SK-N-MC (cell line): ENCODE measurements around the gene ELMO2.

Source experiments
- EZH2 ChIP-seq: fragments of 200-600 bp; sonication (generic); IDR thresholded peaks from one replicate; pipeline ENCODE4 v1.6.1; 2017; ENCODE audit warnings: antibody characterized with exemption
- POLR2AphosphoS5 ChIP-seq: IDR thresholded peaks from 2 replicates; pipeline ENCODE4 v1.6.1; 2012; ENCODE audit warnings: mild to moderate bottlenecking, low read depth, low read length, borderline replicate concordance

GRCh38 chr20:46328200-46328882 lies 78.1 kb downstream of the ELMO2 start:
- TF ChIP-seq POLR2AphosphoS5 (no peak), EZH2 (no peak)
